Measurements from ENCODE around the gene HBZ. TPM values are rescaled to one million over a fixed set of nuclear protein-coding genes. Genes with fewer than 3 reads are reported as not detected.

HBZ gene
- total RNA-seq, 1 donor from 2014 or later, result not detected

DNA sequence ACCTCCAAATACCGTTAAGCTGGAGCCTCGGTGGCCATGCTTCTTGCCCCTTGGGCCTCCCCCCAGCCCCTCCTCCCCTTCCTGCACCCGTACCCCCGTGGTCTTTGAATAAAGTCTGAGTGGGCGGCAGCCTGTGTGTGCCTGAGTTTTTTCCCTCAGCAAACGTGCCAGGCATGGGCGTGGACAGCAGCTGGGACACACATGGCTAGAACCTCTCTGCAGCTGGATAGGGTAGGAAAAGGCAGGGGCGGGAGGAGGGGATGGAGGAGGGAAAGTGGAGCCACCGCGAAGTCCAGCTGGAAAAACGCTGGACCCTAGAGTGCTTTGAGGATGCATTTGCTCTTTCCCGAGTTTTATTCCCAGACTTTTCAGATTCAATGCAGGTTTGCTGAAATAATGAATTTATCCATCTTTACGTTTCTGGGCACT lies 25.0 kb downstream of the HBZ start:
- no peak for DNase-seq
- H3K4me1 ChIP-seq, result peaks cover 22% of the 10 kb centered on the region
- H3K27me3 ChIP-seq (ENCODE audit: low read depth), result peaks cover 65% of the 10 kb centered on the region
- no peak overlapping the region for H3K27ac ChIP-seq
- H3K4me3 ChIP-seq, result no peak overlapping the region
- no peak for ATAC-seq
- intact Hi-C loops (cut with DNase I), result no loop called here
- H3K36me3 ChIP-seq, result no peaks in the 10 kb centered on the region
- H3K9me3 ChIP-seq, result no peaks in the 10 kb centered on the region
- TF ChIP-seq CTCF (IDR thresholded peaks at IDR 0.05), result no peak

DNA sequence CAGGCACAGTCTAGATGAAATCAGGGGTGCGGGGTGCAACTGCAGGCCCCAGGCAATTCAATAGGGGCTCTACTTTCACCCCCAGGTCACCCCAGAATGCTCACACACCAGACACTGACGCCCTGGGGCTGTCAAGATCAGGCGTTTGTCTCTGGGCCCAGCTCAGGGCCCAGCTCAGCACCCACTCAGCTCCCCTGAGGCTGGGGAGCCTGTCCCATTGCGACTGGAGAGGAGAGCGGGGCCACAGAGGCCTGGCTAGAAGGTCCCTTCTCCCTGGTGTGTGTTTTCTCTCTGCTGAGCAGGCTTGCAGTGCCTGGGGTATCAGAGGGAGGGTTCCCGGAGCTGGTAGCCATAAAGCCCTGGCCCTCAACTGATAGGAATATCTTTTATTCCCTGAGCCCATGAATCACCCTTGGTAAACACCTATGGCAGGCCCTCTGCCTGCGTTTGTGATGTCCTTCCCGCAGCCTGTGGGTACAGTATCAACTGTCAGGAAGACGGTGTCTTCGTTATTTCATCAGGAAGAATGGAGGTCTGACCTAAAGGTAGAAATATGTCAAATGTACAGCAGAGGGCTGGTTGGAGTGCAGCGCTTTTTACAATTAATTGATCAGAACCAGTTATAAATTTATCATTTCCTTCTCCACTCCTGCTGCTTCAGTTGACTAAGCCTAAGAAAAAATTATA lies 25.7 kb downstream of the HBZ start:
- no peaks in the 10 kb centered on the region for H3K36me3 ChIP-seq
- H3K4me1 ChIP-seq, result peaks cover 22% of the 10 kb centered on the region
- peaks cover 65% of the 10 kb centered on the region for H3K27me3 ChIP-seq (ENCODE audit: low read depth)
- intact Hi-C loops (cut with DNase I), result no loop called here
- H3K27ac ChIP-seq, result no peak overlapping the region
- DNase-seq (no peak), ATAC-seq (no peak)
- H3K9me3 ChIP-seq, result no peaks in the 10 kb centered on the region
- H3K4me3 ChIP-seq, result no peak overlapping the region
- no peak for TF ChIP-seq CTCF (IDR thresholded peaks at IDR 0.05)

DNA sequence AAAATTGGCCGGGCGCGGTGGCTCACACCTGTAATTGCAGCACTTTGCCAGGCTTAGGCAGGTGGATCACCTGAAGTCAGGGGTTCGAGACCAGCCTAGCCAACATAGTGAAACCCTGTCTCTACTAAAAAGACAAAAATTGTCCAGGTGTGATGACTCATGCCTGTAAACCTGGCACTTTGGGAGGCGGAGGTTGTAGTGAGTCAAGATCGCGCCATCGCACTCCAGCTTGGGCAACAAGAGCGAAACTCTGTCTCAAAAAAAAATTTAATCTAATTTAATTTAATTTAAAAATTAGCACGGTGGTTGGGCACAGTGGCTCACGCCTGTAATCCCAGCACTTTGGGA lies 26.2 kb downstream of the HBZ start:
- H3K36me3 ChIP-seq, result no peaks in the 10 kb centered on the region
- H3K27me3 ChIP-seq (ENCODE audit: low read depth), result peaks cover 61% of the 10 kb centered on the region
- TF ChIP-seq CTCF (IDR thresholded peaks at IDR 0.05), result no peak
- intact Hi-C loops (cut with DNase I), result no loop called here
- H3K4me3 ChIP-seq, result no peak overlapping the region
- no peaks in the 10 kb centered on the region for H3K9me3 ChIP-seq
- ATAC-seq (no peak), DNase-seq (no peak)
- no peak overlapping the region for H3K27ac ChIP-seq
- peaks cover 22% of the 10 kb centered on the region for H3K4me1 ChIP-seq

GRCh38 chr16:179211-180092 lies 27.0 kb downstream of the HBZ start:
- H3K9me3 ChIP-seq, result no peaks in the 10 kb centered on the region
- no peak for TF ChIP-seq CTCF (IDR thresholded peaks at IDR 0.05)
- no peaks in the 10 kb centered on the region for H3K36me3 ChIP-seq
- intact Hi-C loops (cut with DNase I), result no loop called here
- ATAC-seq, result no peak
- H3K4me3 ChIP-seq, result no peak overlapping the region
- peaks cover 22% of the 10 kb centered on the region for H3K4me1 ChIP-seq
- H3K27me3 ChIP-seq (ENCODE audit: low read depth), result peaks cover 59% of the 10 kb centered on the region
- H3K27ac ChIP-seq, result no peak overlapping the region
- DNase-seq, result no peak

- peak within 1 kb of the TSS; percentile 47 for H3K4me3 ChIP-seq
- intact Hi-C loops (cut with DNase I), result no loop called here
Observed at GRCh38 chr16:180101-180675, 27.7 kb downstream of the HBZ start, which contains the start of gene HBQ1. Gene HBQ1, plus strand, starts transcription at chr16:180459. Its CDS starts 28 bp downstream, at chr16:180487.

More at GRCh38 chr16:180101-180675, 27.7 kb downstream of the HBZ start, which contains the start of gene HBQ1:
- peaks cover 52% of the 10 kb centered on the region for H3K27me3 ChIP-seq (ENCODE audit: low read depth)
- H3K9me3 ChIP-seq, result no peaks in the 10 kb centered on the region
- H3K27ac ChIP-seq, result no peak within 1 kb of the TSS
- peaks cover 22% of the 10 kb centered on the region for H3K4me1 ChIP-seq
- peak; percentile 36 for TF ChIP-seq CTCF (IDR thresholded peaks at IDR 0.05)
- peak; percentile 23 to 42 for ATAC-seq
- DNase-seq, result no peak
- H3K36me3 ChIP-seq, result no peaks in the 10 kb centered on the region
